Pons (tissue), 1 donor: Measurements from ENCODE around the gene CLPTM1.
"Not testable (repeated sequence)": the region's sequence is repeated elsewhere in the genome, so short reads cannot be mapped to it uniquely, and the experiment has no call there.

Experiments
- DNase-seq: peaks from one replicate; pipeline ENCODE4 v3.0.0-alpha.2; 2016; ENCODE audit warnings: low spot score

Gene CLPTM1

GRCh38 chr19:44975444-44975843 lies 20.3 kb downstream of the CLPTM1 start:
- DNase-seq, result no peak

GRCh38 chr19:44984005-44984404 lies 28.8 kb downstream of the CLPTM1 start:
- DNase-seq, result no peak

GRCh38 chr19:44985445-44985844 lies 30.3 kb downstream of the CLPTM1 start:
- DNase-seq, result no peak

- DNase-seq, result no peak
These were observed 31.2 kb downstream of the CLPTM1 start for GRCh38 chr19:44986389-44986788.

GRCh38 chr19:44987148-44987675 lies 32.0 kb downstream of the CLPTM1 start:
- DNase-seq, result no peak

- no peak for DNase-seq
These were observed 33.1 kb downstream of the CLPTM1 start for GRCh38 chr19:44988273-44988672.

- peak; percentile 46 for DNase-seq
These were observed 33.8 kb downstream of the CLPTM1 start for GRCh38 chr19:44988896-44989556.

GRCh38 chr19:44990459-44990858 lies 35.3 kb downstream of the CLPTM1 start:
- no peak for DNase-seq

GRCh38 chr19:44990966-44991365 lies 35.8 kb downstream of the CLPTM1 start:
- no peak for DNase-seq

GRCh38 chr19:44992336-44993163 lies 37.4 kb downstream of the CLPTM1 start:
- no peak for DNase-seq

GRCh38 chr19:44993526-44993925 lies 38.3 kb downstream of the CLPTM1 start:
- no peak for DNase-seq

- DNase-seq, result no peak
These were observed 38.9 kb downstream of the CLPTM1 start for GRCh38 chr19:44993926-44994537.

GRCh38 chr19:44998025-44998424 lies 42.8 kb downstream of the CLPTM1 start:
- no peak for DNase-seq

- not testable (repeated sequence) for DNase-seq
These were observed 44.1 kb downstream of the CLPTM1 start for GRCh38 chr19:44999131-44999925.

GRCh38 chr19:45000665-45001064 lies 45.5 kb downstream of the CLPTM1 start:
- DNase-seq, result not testable (repeated sequence)

GRCh38 chr19:45001087-45001739 lies 46.0 kb downstream of the CLPTM1 start, which contains the start of gene RELB:
Gene RELB (plus strand): TSS chr19:45001464. CDS start chr19:45001580, 116 bp downstream.
- peak; percentile 77 for DNase-seq

GRCh38 chr19:45003485-45003884 lies 48.3 kb downstream of the CLPTM1 start:
- DNase-seq, result no peak

- no peak for DNase-seq
These were observed 50.6 kb downstream of the CLPTM1 start for GRCh38 chr19:45005787-45006186.

GRCh38 chr19:45008552-45008951 lies 53.4 kb downstream of the CLPTM1 start:
- no peak for DNase-seq

- DNase-seq, result no peak
These were observed 54.6 kb downstream of the CLPTM1 start for GRCh38 chr19:45009625-45010255.

- DNase-seq, result no peak
These were observed 55.1 kb downstream of the CLPTM1 start for GRCh38 chr19:45010306-45010705.
